Body of pancreas (tissue), 4 donors: ENCODE results near the gene IMP4.

Source experiments
- POLR2A ChIP-seq, 3 donors: fragments of 450-650 bp; IDR thresholded peaks; one replicate each; pipeline ENCODE4 v1.6.1; 2016; ENCODE audit warnings: antibody characterized with exemption in 3 of 3, mild to moderate bottlenecking in 2 of 3
- TF ChIP-seq, protein P1 (sequence below), 7 experiments: fragments of 450-650 bp in 4 of 7; fragments of 200-600 bp in 3 of 7; sonication (generic) in 3 of 7; IDR thresholded peaks; one replicate each; pipeline ENCODE4 v1.5.1; 2016 to 2019; ENCODE audit warnings: antibody characterized with exemption in 7 of 7

DNA sequence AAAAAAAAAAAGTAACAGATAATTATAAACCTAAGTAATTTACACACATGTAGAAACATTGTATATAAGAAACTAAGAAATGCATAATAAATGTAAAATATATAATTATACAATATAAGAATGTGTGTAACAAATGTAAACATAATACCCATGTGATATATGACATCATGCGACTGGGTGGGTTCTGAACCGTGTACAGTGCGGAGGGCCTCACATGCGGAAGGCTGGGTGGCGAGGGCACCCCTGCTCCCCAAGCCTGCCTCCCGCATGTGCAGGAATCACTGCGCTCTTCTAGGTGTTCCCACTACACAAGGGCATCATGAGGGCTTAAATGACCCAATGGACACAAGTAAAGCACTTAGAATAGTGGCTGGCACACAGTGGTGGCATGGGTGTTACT lies 15.2 kb downstream of the IMP4 start:
- TF ChIP-seq, protein P1, sequence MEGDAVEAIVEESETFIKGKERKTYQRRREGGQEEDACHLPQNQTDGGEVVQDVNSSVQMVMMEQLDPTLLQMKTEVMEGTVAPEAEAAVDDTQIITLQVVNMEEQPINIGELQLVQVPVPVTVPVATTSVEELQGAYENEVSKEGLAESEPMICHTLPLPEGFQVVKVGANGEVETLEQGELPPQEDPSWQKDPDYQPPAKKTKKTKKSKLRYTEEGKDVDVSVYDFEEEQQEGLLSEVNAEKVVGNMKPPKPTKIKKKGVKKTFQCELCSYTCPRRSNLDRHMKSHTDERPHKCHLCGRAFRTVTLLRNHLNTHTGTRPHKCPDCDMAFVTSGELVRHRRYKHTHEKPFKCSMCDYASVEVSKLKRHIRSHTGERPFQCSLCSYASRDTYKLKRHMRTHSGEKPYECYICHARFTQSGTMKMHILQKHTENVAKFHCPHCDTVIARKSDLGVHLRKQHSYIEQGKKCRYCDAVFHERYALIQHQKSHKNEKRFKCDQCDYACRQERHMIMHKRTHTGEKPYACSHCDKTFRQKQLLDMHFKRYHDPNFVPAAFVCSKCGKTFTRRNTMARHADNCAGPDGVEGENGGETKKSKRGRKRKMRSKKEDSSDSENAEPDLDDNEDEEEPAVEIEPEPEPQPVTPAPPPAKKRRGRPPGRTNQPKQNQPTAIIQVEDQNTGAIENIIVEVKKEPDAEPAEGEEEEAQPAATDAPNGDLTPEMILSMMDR (IDR thresholded peaks at IDR 0.05) = no peak
- TF ChIP-seq POLR2A (IDR thresholded peaks at IDR 0.05) = no peak
